IPS-NIHi11 (cell line): Measurements from ENCODE around the gene ADGRG3.

Experiments used
- DNase-seq: peaks from one replicate; pipeline ENCODE4 v3.0.0; 2012; ENCODE audit warnings: mixed read lengths, low spot score

Gene ADGRG3

GRCh38 chr16:57681950-57682728, 14.0 kb downstream of the ADGRG3 start:
- no peak for DNase-seq

GRCh38 chr16:57682809-57683635, 14.9 kb downstream of the ADGRG3 start:
- no peak for DNase-seq

- no peak for DNase-seq
These were observed 15.8 kb downstream of the ADGRG3 start for GRCh38 chr16:57683636-57684545.

GRCh38 chr16:57684626-57685358, 16.7 kb downstream of the ADGRG3 start:
- no peak for DNase-seq

GRCh38 chr16:57685633-57686032, 17.5 kb downstream of the ADGRG3 start:
- no peak for DNase-seq

GRCh38 chr16:57686577-57686976, 18.5 kb downstream of the ADGRG3 start:
- DNase-seq, result peak; percentile 6

- no peak for DNase-seq
These were observed 19.3 kb downstream of the ADGRG3 start for GRCh38 chr16:57687363-57687929.

- peak; percentile 4 for DNase-seq
These were observed 20.4 kb downstream of the ADGRG3 start for GRCh38 chr16:57688487-57688986.

- DNase-seq, result peak; percentile 1
These were observed 21.1 kb downstream of the ADGRG3 start for GRCh38 chr16:57688987-57689761.

- DNase-seq, result peak; percentile 13
These were observed 21.9 kb downstream of the ADGRG3 start for GRCh38 chr16:57689762-57690558.

GRCh38 chr16:57690782-57691471, 22.8 kb downstream of the ADGRG3 start:
- DNase-seq, result no peak

- no peak for DNase-seq
These were observed 24.5 kb downstream of the ADGRG3 start for GRCh38 chr16:57692636-57693035.

- DNase-seq, result no peak
These were observed 25.4 kb downstream of the ADGRG3 start for GRCh38 chr16:57693550-57693949.

- no peak for DNase-seq
These were observed 26.2 kb downstream of the ADGRG3 start for GRCh38 chr16:57694231-57694724.

GRCh38 chr16:57694725-57695679, 26.9 kb downstream of the ADGRG3 start, which contains the start of gene DRC7:
Gene DRC7 (plus strand): TSS chr16:57694806. CDS start chr16:57697950, 3,144 bp downstream.
- DNase-seq, result peak; percentile 93

- DNase-seq, result no peak
These were observed 27.6 kb downstream of the ADGRG3 start for GRCh38 chr16:57695680-57696069.

- DNase-seq, result no peak
These were observed 28.1 kb downstream of the ADGRG3 start for GRCh38 chr16:57696240-57696639.
